ENCODE measurements around the gene ILRUN. TPM values are rescaled to one million over a fixed set of nuclear protein-coding genes. Genes with fewer than 3 reads are reported as not detected.

Gene ILRUN
- total and polyA plus RNA-seq, 9 of the 15 experiments (the other 6 are each of a cell fraction or from before 2014, with no cell fraction given), result 24.9 to 78.9 (median 53.4) TPM

DNA sequence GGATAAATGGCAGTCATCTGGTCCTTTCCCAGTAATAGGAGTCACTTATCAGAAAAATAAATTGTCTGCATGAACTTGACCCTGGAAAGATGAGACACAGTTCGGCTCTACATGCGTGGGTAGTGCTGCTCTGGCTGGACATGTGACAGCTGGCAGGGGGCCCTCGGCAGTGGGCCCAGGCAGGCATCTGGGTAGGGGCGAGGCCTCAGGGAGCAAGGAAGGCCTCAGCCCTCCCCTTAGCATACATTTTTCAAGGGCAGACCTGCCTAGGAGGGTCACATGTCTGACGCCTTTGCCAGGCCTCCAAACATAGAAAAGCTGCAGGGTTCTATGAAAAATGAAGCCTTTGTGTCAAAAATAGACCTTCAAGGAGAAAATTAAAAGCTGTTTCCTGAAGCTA lies 12.8 kb upstream of the ILRUN start (continued):
- TF ChIP-seq ZNF583 (CRISPR knock-in tag; IDR thresholded peaks at IDR 0.05), result no peak
- peak; percentile 23; the same call in 1 of the 2 replicates for TF ChIP-seq RAD51 (IDR thresholded peaks at IDR 0.05; ENCODE audit: borderline replicate concordance, low read depth)
- TF ChIP-seq, protein P1, sequence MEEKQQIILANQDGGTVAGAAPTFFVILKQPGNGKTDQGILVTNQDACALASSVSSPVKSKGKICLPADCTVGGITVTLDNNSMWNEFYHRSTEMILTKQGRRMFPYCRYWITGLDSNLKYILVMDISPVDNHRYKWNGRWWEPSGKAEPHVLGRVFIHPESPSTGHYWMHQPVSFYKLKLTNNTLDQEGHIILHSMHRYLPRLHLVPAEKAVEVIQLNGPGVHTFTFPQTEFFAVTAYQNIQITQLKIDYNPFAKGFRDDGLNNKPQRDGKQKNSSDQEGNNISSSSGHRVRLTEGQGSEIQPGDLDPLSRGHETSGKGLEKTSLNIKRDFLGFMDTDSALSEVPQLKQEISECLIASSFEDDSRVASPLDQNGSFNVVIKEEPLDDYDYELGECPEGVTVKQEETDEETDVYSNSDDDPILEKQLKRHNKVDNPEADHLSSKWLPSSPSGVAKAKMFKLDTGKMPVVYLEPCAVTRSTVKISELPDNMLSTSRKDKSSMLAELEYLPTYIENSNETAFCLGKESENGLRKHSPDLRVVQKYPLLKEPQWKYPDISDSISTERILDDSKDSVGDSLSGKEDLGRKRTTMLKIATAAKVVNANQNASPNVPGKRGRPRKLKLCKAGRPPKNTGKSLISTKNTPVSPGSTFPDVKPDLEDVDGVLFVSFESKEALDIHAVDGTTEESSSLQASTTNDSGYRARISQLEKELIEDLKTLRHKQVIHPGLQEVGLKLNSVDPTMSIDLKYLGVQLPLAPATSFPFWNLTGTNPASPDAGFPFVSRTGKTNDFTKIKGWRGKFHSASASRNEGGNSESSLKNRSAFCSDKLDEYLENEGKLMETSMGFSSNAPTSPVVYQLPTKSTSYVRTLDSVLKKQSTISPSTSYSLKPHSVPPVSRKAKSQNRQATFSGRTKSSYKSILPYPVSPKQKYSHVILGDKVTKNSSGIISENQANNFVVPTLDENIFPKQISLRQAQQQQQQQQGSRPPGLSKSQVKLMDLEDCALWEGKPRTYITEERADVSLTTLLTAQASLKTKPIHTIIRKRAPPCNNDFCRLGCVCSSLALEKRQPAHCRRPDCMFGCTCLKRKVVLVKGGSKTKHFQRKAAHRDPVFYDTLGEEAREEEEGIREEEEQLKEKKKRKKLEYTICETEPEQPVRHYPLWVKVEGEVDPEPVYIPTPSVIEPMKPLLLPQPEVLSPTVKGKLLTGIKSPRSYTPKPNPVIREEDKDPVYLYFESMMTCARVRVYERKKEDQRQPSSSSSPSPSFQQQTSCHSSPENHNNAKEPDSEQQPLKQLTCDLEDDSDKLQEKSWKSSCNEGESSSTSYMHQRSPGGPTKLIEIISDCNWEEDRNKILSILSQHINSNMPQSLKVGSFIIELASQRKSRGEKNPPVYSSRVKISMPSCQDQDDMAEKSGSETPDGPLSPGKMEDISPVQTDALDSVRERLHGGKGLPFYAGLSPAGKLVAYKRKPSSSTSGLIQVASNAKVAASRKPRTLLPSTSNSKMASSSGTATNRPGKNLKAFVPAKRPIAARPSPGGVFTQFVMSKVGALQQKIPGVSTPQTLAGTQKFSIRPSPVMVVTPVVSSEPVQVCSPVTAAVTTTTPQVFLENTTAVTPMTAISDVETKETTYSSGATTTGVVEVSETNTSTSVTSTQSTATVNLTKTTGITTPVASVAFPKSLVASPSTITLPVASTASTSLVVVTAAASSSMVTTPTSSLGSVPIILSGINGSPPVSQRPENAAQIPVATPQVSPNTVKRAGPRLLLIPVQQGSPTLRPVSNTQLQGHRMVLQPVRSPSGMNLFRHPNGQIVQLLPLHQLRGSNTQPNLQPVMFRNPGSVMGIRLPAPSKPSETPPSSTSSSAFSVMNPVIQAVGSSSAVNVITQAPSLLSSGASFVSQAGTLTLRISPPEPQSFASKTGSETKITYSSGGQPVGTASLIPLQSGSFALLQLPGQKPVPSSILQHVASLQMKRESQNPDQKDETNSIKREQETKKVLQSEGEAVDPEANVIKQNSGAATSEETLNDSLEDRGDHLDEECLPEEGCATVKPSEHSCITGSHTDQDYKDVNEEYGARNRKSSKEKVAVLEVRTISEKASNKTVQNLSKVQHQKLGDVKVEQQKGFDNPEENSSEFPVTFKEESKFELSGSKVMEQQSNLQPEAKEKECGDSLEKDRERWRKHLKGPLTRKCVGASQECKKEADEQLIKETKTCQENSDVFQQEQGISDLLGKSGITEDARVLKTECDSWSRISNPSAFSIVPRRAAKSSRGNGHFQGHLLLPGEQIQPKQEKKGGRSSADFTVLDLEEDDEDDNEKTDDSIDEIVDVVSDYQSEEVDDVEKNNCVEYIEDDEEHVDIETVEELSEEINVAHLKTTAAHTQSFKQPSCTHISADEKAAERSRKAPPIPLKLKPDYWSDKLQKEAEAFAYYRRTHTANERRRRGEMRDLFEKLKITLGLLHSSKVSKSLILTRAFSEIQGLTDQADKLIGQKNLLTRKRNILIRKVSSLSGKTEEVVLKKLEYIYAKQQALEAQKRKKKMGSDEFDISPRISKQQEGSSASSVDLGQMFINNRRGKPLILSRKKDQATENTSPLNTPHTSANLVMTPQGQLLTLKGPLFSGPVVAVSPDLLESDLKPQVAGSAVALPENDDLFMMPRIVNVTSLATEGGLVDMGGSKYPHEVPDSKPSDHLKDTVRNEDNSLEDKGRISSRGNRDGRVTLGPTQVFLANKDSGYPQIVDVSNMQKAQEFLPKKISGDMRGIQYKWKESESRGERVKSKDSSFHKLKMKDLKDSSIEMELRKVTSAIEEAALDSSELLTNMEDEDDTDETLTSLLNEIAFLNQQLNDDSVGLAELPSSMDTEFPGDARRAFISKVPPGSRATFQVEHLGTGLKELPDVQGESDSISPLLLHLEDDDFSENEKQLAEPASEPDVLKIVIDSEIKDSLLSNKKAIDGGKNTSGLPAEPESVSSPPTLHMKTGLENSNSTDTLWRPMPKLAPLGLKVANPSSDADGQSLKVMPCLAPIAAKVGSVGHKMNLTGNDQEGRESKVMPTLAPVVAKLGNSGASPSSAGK (IDR thresholded peaks at IDR 0.05), result peak; percentile 69; the same call in 1 of the 2 replicates
- TF ChIP-seq LEF1 (IDR thresholded peaks at IDR 0.05), result no peak
- TF ChIP-seq YY1 (IDR thresholded peaks at IDR 0.05; ENCODE audit: borderline replicate concordance in 1 of 3, control insufficient read depth in 1 of 3, extremely low read depth in 1 of 3, insufficient read depth in 3 of 3, insufficient read length in 1 of 3, insufficient replicate concordance in 2 of 3, low read depth in 1 of 3, low read length in 2 of 3), result no peak
- TF ChIP-seq, protein P2, sequence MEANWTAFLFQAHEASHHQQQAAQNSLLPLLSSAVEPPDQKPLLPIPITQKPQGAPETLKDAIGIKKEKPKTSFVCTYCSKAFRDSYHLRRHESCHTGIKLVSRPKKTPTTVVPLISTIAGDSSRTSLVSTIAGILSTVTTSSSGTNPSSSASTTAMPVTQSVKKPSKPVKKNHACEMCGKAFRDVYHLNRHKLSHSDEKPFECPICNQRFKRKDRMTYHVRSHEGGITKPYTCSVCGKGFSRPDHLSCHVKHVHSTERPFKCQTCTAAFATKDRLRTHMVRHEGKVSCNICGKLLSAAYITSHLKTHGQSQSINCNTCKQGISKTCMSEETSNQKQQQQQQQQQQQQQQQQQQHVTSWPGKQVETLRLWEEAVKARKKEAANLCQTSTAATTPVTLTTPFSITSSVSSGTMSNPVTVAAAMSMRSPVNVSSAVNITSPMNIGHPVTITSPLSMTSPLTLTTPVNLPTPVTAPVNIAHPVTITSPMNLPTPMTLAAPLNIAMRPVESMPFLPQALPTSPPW (CRISPR knock-in tag; IDR thresholded peaks at IDR 0.05), result peak; percentile 47; the same call in 1 of the 2 replicates
- TF ChIP-seq ZFP36 (IDR thresholded peaks at IDR 0.05; ENCODE audit: low read depth, low read length, partially characterized antibody), result no peak
- no peak for TF ChIP-seq TSC22D4 (tag; IDR thresholded peaks at IDR 0.05)
- TF ChIP-seq ARID1B (IDR thresholded peaks at IDR 0.05), result no peak
- TF ChIP-seq MBD2 (IDR thresholded peaks at IDR 0.05; ENCODE audit: borderline replicate concordance, low read depth), result no peak
- no peak for TF ChIP-seq FOXA3 (CRISPR knock-in tag; conservative IDR thresholded peaks at IDR 0.05 in 1 of 2, IDR thresholded peaks at IDR 0.05 in 1 of 2)

Data from K562 (cell line).